Measurements from ENCODE around the gene SYT10.

The SYT10 gene

DNA sequence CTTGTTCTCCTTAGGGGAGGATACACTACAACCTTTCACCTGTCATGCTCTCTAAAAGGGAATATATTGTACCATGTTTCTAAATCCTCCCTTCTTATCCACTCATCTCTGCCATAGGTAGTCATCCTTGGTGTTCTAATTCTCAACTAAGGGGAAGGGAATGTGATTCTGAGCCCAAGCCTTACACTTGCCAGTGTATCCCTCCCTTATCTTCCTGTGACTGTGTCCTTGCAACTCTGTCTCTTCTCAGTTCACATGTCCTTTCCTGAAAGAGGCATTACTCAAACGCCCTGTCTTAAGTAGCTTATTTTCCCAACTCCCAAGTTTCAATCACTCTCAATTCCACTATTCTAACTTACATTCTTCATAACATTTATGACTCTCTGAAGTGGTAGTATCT lies 44.5 kb upstream of the SYT10 start:
- H3K4me3 ChIP-seq (ENCODE audit: low read length, poor library complexity, severe bottlenecking), result no peak overlapping the region
- no peak overlapping the region for H2AFZ ChIP-seq (ENCODE audit: low read length)
- no peaks in the 10 kb centered on the region for H3K79me2 ChIP-seq (ENCODE audit: insufficient read depth, low read length)
- no peak for TF ChIP-seq EZH2phosphoT487 (IDR thresholded peaks at IDR 0.05; ENCODE audit: borderline replicate concordance)
- TF ChIP-seq, protein P1, sequence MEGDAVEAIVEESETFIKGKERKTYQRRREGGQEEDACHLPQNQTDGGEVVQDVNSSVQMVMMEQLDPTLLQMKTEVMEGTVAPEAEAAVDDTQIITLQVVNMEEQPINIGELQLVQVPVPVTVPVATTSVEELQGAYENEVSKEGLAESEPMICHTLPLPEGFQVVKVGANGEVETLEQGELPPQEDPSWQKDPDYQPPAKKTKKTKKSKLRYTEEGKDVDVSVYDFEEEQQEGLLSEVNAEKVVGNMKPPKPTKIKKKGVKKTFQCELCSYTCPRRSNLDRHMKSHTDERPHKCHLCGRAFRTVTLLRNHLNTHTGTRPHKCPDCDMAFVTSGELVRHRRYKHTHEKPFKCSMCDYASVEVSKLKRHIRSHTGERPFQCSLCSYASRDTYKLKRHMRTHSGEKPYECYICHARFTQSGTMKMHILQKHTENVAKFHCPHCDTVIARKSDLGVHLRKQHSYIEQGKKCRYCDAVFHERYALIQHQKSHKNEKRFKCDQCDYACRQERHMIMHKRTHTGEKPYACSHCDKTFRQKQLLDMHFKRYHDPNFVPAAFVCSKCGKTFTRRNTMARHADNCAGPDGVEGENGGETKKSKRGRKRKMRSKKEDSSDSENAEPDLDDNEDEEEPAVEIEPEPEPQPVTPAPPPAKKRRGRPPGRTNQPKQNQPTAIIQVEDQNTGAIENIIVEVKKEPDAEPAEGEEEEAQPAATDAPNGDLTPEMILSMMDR (conservative IDR thresholded peaks at IDR 0.05; ENCODE audit: low read length), result no peak
- no peaks in the 10 kb centered on the region for H4K20me1 ChIP-seq (ENCODE audit: insufficient read depth, low read length, poor library complexity, severe bottlenecking)
- no peaks in the 10 kb centered on the region for H3K9me2 ChIP-seq (replicated peaks; ENCODE audit: low read depth, low read length)
- H3K27me3 ChIP-seq (ENCODE audit: insufficient read depth, low read length, poor library complexity, severe bottlenecking), result no peaks in the 10 kb centered on the region
- no peaks in the 10 kb centered on the region for H3K9me3 ChIP-seq (ENCODE audit: insufficient read depth, low read depth, low read length)
- no peaks in the 10 kb centered on the region for H3K4me1 ChIP-seq (ENCODE audit: insufficient read depth, low read length, poor library complexity, severe bottlenecking)
- H3K9ac ChIP-seq (ENCODE audit: low read depth, low read length, poor library complexity, severe bottlenecking), result no peak overlapping the region
- no peaks in the 10 kb centered on the region for H3F3A ChIP-seq (ENCODE audit: low read depth)
- no peak overlapping the region for H3K4me2 ChIP-seq (ENCODE audit: low read depth, low read length, poor library complexity, severe bottlenecking)
- no peaks in the 10 kb centered on the region for H3K36me3 ChIP-seq (ENCODE audit: insufficient read depth, low read length)

DNA sequence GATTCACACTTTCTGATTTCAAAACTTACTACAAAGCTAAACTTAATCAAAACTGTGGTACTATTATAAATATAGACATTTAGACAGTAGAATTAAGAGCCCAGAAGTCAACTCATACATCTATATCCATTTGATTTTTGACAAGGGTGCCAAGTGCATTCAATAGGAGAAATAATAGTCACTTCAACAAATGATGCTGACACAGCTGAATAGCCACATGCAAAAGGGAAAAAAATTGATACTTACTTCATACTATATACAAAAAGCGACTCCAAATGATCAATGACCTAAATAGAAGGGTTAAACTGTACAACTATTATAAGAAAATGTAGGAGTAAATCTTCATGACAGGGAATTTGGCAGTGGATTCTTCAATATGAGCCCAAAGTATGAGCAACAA lies 40.7 kb upstream of the SYT10 start:
- Histone ChIP-seq H4K20me1 (ENCODE audit: insufficient read depth, low read length, poor library complexity, severe bottlenecking) (no peaks in the 10 kb centered on the region), H3K4me3 (ENCODE audit: low read length, poor library complexity, severe bottlenecking) (no peak overlapping the region), H3K27me3 (ENCODE audit: insufficient read depth, low read length, poor library complexity, severe bottlenecking) (no peaks in the 10 kb centered on the region), H3K9me3 (ENCODE audit: insufficient read depth, low read depth, low read length) (no peaks in the 10 kb centered on the region), H2AFZ (ENCODE audit: low read length) (no peak overlapping the region), H3K4me1 (ENCODE audit: insufficient read depth, low read length, poor library complexity, severe bottlenecking) (no peaks in the 10 kb centered on the region), H3K4me2 (ENCODE audit: low read depth, low read length, poor library complexity, severe bottlenecking) (no peak overlapping the region), H3K36me3 (ENCODE audit: insufficient read depth, low read length) (no peaks in the 10 kb centered on the region), H3K9ac (ENCODE audit: low read depth, low read length, poor library complexity, severe bottlenecking) (no peak overlapping the region), H3K9me2 (replicated peaks; ENCODE audit: low read depth, low read length) (no peaks in the 10 kb centered on the region), H3F3A (ENCODE audit: low read depth) (no peaks in the 10 kb centered on the region), H3K79me2 (ENCODE audit: insufficient read depth, low read length) (no peaks in the 10 kb centered on the region)
- TF ChIP-seq EZH2phosphoT487 (IDR thresholded peaks at IDR 0.05; ENCODE audit: borderline replicate concordance), result no peak
- TF ChIP-seq, protein P1 (conservative IDR thresholded peaks at IDR 0.05; ENCODE audit: low read length), result no peak

DNA sequence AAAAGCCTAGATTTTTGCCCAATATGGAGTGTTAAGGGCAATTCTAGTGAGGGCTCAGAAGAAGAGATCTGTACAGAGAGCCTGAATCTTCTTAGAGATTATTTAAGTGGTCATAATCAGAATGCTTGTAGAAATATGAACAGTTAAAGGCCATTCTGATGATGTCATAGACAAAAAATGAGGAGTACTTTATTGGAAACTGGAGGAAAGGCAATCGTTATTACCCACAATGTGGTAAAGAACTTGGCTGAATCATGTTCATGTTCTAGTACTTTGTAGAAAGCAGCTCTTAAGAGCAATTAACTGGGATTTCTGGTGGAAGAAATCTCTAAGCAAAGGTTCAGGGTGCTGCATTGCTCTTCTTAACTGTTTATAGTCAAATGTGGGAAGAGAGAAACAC lies 36.4 kb upstream of the SYT10 start:
- Histone ChIP-seq H3K4me1 (ENCODE audit: insufficient read depth, low read length, poor library complexity, severe bottlenecking) (no peaks in the 10 kb centered on the region), H3F3A (ENCODE audit: low read depth) (no peaks in the 10 kb centered on the region)
- TF ChIP-seq, protein P1 (conservative IDR thresholded peaks at IDR 0.05; ENCODE audit: low read length), result no peak
- TF ChIP-seq EZH2phosphoT487 (IDR thresholded peaks at IDR 0.05; ENCODE audit: borderline replicate concordance), result no peak

More for the DNA sequence above, 36.4 kb upstream of the SYT10 start:
- Histone ChIP-seq H2AFZ (ENCODE audit: low read length) (no peak overlapping the region), H3K9me3 (ENCODE audit: insufficient read depth, low read depth, low read length) (no peaks in the 10 kb centered on the region), H3K9me2 (replicated peaks; ENCODE audit: low read depth, low read length) (no peaks in the 10 kb centered on the region), H3K27me3 (ENCODE audit: insufficient read depth, low read length, poor library complexity, severe bottlenecking) (no peaks in the 10 kb centered on the region), H3K36me3 (ENCODE audit: insufficient read depth, low read length) (no peaks in the 10 kb centered on the region), H3K4me2 (ENCODE audit: low read depth, low read length, poor library complexity, severe bottlenecking) (no peak overlapping the region), H3K79me2 (ENCODE audit: insufficient read depth, low read length) (no peaks in the 10 kb centered on the region), H3K4me3 (ENCODE audit: low read length, poor library complexity, severe bottlenecking) (no peak overlapping the region), H4K20me1 (ENCODE audit: insufficient read depth, low read length, poor library complexity, severe bottlenecking) (no peaks in the 10 kb centered on the region), H3K9ac (ENCODE audit: low read depth, low read length, poor library complexity, severe bottlenecking) (no peak overlapping the region)
